Retinal pigment epithelial cell (primary cell): ENCODE data around the gene MAGI2.

Source experiments
- DNase-seq: peaks from one replicate; pipeline ENCODE4 v3.0.0-alpha.2; 2010; ENCODE audit warnings: low read depth
- H3K4me3 ChIP-seq: 2 replicates; pipeline ENCODE4 v1.5.1; 2011; ENCODE audit warnings: mild to moderate bottlenecking, low read length, control low read depth, moderate library complexity
- CTCF ChIP-seq: conservative IDR thresholded peaks from 2 replicates; pipeline ENCODE4 v1.5.1; 2011; ENCODE audit warnings: low read depth, low read length, control low read depth, inconsistent platforms

The MAGI2 gene

GRCh38 chr7:78130446-78131215 is 1322.8 kb downstream of the MAGI2 start:
- H3K4me3 ChIP-seq, result no peak overlapping the region
- no peak for DNase-seq
- TF ChIP-seq CTCF, result no peak

GRCh38 chr7:78129865-78130264 is 1323.6 kb downstream of the MAGI2 start:
- DNase-seq, result no peak
- no peak overlapping the region for H3K4me3 ChIP-seq
- no peak for TF ChIP-seq CTCF

GRCh38 chr7:78127009-78127408 is 1326.5 kb downstream of the MAGI2 start:
- DNase-seq, result no peak
- TF ChIP-seq CTCF, result no peak
- H3K4me3 ChIP-seq, result no peak overlapping the region

GRCh38 chr7:78125884-78126283 is 1327.6 kb downstream of the MAGI2 start:
- no peak for DNase-seq
- no peak overlapping the region for H3K4me3 ChIP-seq
- no peak for TF ChIP-seq CTCF

GRCh38 chr7:78124216-78124615 is 1329.3 kb downstream of the MAGI2 start:
- H3K4me3 ChIP-seq, result no peak overlapping the region
- TF ChIP-seq CTCF, result no peak
- no peak for DNase-seq

- DNase-seq, result no peak
- no peak overlapping the region for H3K4me3 ChIP-seq
- no peak for TF ChIP-seq CTCF
Observed at GRCh38 chr7:78121888-78122287, 1331.6 kb downstream of the MAGI2 start.

GRCh38 chr7:78118470-78118869 is 1335.0 kb downstream of the MAGI2 start:
- DNase-seq, result no peak
- TF ChIP-seq CTCF, result no peak
- H3K4me3 ChIP-seq, result no peak overlapping the region
